Uterus (tissue), 4 donors: ENCODE data around the gene NLGN1. TPM values are rescaled to one million over a fixed set of nuclear protein-coding genes. Genes with fewer than 3 reads are reported as not detected.

Experiments
- DNase-seq, 2 donors: peaks; one replicate each; pipeline ENCODE4 v3.0.0-alpha.2; 2019 to 2020
- H3K27ac ChIP-seq, 2 donors: fragments of 200-600 bp; sonication (generic); 1 replicate in 1 of 2; 2 replicates in 1 of 2; pipeline ENCODE4 v1.5.1; 2016 to 2018
- H3K27me3 ChIP-seq, 2 donors: fragments of 200-600 bp; sonication (generic); one replicate each; pipeline ENCODE4 v1.5.1; 2018 to 2019; ENCODE audit warnings: control low read depth in 1 of 2
- H3K36me3 ChIP-seq, 2 donors: fragments of 200-600 bp; sonication (generic); one replicate each; pipeline ENCODE4 v1.5.1; 2019; ENCODE audit warnings: control low read depth in 1 of 2
- H3K4me1 ChIP-seq, 2 donors: fragments of 200-600 bp; sonication (generic); one replicate each; pipeline ENCODE4 v1.5.1; 2018 to 2019; ENCODE audit warnings: control low read depth in 1 of 2
- H3K4me3 ChIP-seq, 2 donors: fragments of 200-600 bp; sonication (generic); 1 replicate in 1 of 2; 2 replicates in 1 of 2; pipeline ENCODE4 v1.5.1; 2018 to 2019; ENCODE audit warnings: mild to moderate bottlenecking in 1 of 2
- H3K9me3 ChIP-seq, 2 donors: fragments of 200-600 bp; sonication (generic); one replicate each; pipeline ENCODE4 v1.5.1; 2019; ENCODE audit warnings: control low read depth in 1 of 2
- POLR2A ChIP-seq, 2 donors: fragments of 450-650 bp; IDR thresholded peaks; one replicate each; pipeline ENCODE4 v1.6.1; 2016; ENCODE audit warnings: antibody characterized with exemption in 2 of 2, mild to moderate bottlenecking in 1 of 2, moderate library complexity in 1 of 2
- intact Hi-C: fragments of 100-400 bp; cut with DNase I; formaldehyde crosslinking; loops from one replicate; pipeline ENCODE4 v1.15.1; 2023; ENCODE audit warnings: low total_unique reads
- total RNA-seq, 4 donors: library from RNA; depleted of rRNA in 3 of 4; stranded (reverse); fragments of >200 nt in 3 of 4; gene quantifications; one replicate each; pipeline versions ENCODE4 v1.1.0 to v1.2.4, GENCODE V29; 2014 to 2023
- TF ChIP-seq, protein P1 (sequence below), 4 experiments: fragments of 200-600 bp in 2 of 4; fragments of 450-650 bp in 2 of 4; sonication (generic) in 2 of 4; IDR thresholded peaks; one replicate each; pipeline ENCODE4 v1.5.1; 2016 to 2019; ENCODE audit warnings: antibody characterized with exemption in 4 of 4, mild to moderate bottlenecking in 2 of 4, moderate library complexity in 1 of 4
- donor health status: DM: yes; HTN: yes; CAD: no.

Gene NLGN1
- total RNA-seq, 4 donors from 2014 or later: 3.6 to 44.8 (median 9.8) TPM

- Histone ChIP-seq H3K9me3 (no peaks in the 10 kb centered on the region), H3K36me3 (no peaks in the 10 kb centered on the region), H3K4me3 (no peak overlapping the region), H3K27ac (no peak overlapping the region), H3K4me1 (no peaks in the 10 kb centered on the region), H3K27me3 (no peaks in the 10 kb centered on the region)
- TF ChIP-seq, protein P1, sequence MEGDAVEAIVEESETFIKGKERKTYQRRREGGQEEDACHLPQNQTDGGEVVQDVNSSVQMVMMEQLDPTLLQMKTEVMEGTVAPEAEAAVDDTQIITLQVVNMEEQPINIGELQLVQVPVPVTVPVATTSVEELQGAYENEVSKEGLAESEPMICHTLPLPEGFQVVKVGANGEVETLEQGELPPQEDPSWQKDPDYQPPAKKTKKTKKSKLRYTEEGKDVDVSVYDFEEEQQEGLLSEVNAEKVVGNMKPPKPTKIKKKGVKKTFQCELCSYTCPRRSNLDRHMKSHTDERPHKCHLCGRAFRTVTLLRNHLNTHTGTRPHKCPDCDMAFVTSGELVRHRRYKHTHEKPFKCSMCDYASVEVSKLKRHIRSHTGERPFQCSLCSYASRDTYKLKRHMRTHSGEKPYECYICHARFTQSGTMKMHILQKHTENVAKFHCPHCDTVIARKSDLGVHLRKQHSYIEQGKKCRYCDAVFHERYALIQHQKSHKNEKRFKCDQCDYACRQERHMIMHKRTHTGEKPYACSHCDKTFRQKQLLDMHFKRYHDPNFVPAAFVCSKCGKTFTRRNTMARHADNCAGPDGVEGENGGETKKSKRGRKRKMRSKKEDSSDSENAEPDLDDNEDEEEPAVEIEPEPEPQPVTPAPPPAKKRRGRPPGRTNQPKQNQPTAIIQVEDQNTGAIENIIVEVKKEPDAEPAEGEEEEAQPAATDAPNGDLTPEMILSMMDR (IDR thresholded peaks at IDR 0.05): no peak
- no peak for TF ChIP-seq POLR2A (IDR thresholded peaks at IDR 0.05)
- no peak for DNase-seq
- intact Hi-C loops: no loop called here
Measured at GRCh38 chr3:174046311-174046710, 648.8 kb downstream of the NLGN1 start.

- no peaks in the 10 kb centered on the region for H3K36me3 ChIP-seq
- intact Hi-C loops: no loop called here
- H3K4me1 ChIP-seq: no peaks in the 10 kb centered on the region
- H3K9me3 ChIP-seq: no peaks in the 10 kb centered on the region
- DNase-seq: no peak
- TF ChIP-seq, protein P1 (IDR thresholded peaks at IDR 0.05): no peak
- TF ChIP-seq POLR2A (IDR thresholded peaks at IDR 0.05): no peak
- H3K4me3 ChIP-seq: no peak overlapping the region
- H3K27ac ChIP-seq: no peak overlapping the region
- no peaks in the 10 kb centered on the region for H3K27me3 ChIP-seq
Measured at GRCh38 chr3:174049472-174049871, 651.9 kb downstream of the NLGN1 start.

DNA sequence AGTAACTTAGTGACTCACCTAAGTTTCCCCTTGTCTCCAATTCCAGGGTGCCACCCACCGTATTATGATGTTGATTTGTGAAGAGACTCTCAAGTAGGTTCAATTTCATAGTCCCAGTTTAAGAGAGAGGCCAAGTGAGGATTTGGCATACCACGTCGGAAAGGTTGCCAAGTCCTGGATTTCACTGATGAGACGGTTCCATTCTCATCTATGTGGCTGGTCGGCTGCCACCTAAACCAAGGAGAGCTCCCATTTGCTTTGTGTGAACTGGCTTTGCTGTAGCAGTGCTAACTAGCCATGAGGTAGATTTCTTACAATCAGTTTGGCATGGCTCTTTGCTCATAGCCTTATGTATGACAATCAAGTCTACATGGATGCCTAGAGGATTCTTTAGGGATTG lies 653.6 kb downstream of the NLGN1 start:
- no peaks in the 10 kb centered on the region for H3K9me3 ChIP-seq
- H3K36me3 ChIP-seq: no peaks in the 10 kb centered on the region
- TF ChIP-seq POLR2A (IDR thresholded peaks at IDR 0.05): no peak
- TF ChIP-seq, protein P1 (IDR thresholded peaks at IDR 0.05): no peak
- no peak overlapping the region for H3K4me3 ChIP-seq
- H3K4me1 ChIP-seq: no peaks in the 10 kb centered on the region
- no peaks in the 10 kb centered on the region for H3K27me3 ChIP-seq
- DNase-seq: no peak
- no peak overlapping the region for H3K27ac ChIP-seq
- intact Hi-C loops: no loop called here

GRCh38 chr3:174058804-174059203 lies 661.3 kb downstream of the NLGN1 start:
- H3K4me3 ChIP-seq: no peak overlapping the region
- H3K27me3 ChIP-seq: no peaks in the 10 kb centered on the region
- intact Hi-C loops: no loop called here
- no peak overlapping the region for H3K27ac ChIP-seq
- no peaks in the 10 kb centered on the region for H3K9me3 ChIP-seq
- TF ChIP-seq POLR2A (IDR thresholded peaks at IDR 0.05): no peak
- TF ChIP-seq, protein P1 (IDR thresholded peaks at IDR 0.05): no peak
- no peak for DNase-seq
- no peaks in the 10 kb centered on the region for H3K36me3 ChIP-seq
- H3K4me1 ChIP-seq: no peaks in the 10 kb centered on the region

DNA sequence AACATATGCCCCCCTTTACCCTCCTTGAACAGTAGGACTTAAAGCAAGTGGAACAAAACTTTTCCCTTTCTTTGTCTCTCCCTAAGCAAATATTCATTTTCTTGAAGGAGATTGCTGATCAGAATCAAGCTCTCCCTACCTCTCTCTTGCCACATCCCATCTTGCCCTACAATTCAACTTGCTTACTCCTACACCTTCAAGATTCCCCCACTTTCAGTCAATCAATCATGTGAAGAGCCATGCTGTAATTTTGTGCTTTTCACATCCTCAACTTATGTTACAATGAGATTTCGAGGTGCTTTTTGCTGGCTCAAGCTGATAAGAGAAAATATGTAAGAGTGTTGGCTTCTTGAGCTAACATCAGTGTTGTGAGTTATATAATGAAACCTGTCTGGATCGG lies 662.9 kb downstream of the NLGN1 start:
- Histone ChIP-seq H3K36me3 (no peaks in the 10 kb centered on the region), H3K4me1 (no peaks in the 10 kb centered on the region), H3K27me3 (no peaks in the 10 kb centered on the region), H3K4me3 (no peak overlapping the region), H3K9me3 (no peaks in the 10 kb centered on the region), H3K27ac (no peak overlapping the region)
- no peak for DNase-seq
- intact Hi-C loops: no loop called here
- no peak for TF ChIP-seq POLR2A (IDR thresholded peaks at IDR 0.05)
- TF ChIP-seq, protein P1 (IDR thresholded peaks at IDR 0.05): no peak
